ENCODE measurements around the gene PLSCR2. TPM values are rescaled to one million over a fixed set of nuclear protein-coding genes. Genes with fewer than 3 reads are reported as not detected.

PLSCR2 gene
- total RNA-seq, 1 experiment from 2014 or later, result 0.54 TPM

DNA sequence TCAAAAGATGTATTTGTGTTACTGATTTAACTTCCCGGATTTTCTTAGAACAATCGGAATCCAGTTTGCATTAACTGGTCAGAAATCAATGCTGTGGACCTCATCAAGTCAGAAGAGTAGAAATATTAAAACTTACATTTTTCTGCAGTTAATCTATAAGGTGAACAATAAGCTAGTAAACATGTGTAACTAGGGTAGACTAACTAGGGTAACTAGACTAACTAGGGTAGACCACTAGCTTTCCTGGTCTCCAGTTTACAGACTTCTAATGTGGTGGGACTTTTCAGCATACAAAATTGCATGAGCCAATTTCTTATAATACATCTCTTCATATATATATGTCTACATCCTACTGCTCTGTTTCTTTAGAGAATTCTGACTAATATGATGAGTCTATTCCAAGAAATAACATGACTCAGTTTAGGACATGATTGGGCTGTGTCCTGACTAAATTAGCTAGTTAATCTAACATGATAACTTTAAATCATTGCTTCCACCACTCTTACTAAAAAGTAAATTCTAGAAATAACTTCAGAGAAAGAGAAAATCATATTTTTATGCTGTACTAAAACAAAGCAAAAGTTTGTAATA, 5.3 kb downstream of the PLSCR2 start:
- no peak for TF ChIP-seq TCF7L2 (IDR thresholded peaks at IDR 0.05; ENCODE audit: low read depth, low read length)
- TF ChIP-seq POLR2AphosphoS5 (IDR thresholded peaks at IDR 0.05; ENCODE audit: low read depth, low read length), result no peak
- TF ChIP-seq SIN3A (IDR thresholded peaks at IDR 0.05; ENCODE audit: borderline replicate concordance, insufficient read depth, low read depth, low read length), result no peak
- TF ChIP-seq, protein P1, sequence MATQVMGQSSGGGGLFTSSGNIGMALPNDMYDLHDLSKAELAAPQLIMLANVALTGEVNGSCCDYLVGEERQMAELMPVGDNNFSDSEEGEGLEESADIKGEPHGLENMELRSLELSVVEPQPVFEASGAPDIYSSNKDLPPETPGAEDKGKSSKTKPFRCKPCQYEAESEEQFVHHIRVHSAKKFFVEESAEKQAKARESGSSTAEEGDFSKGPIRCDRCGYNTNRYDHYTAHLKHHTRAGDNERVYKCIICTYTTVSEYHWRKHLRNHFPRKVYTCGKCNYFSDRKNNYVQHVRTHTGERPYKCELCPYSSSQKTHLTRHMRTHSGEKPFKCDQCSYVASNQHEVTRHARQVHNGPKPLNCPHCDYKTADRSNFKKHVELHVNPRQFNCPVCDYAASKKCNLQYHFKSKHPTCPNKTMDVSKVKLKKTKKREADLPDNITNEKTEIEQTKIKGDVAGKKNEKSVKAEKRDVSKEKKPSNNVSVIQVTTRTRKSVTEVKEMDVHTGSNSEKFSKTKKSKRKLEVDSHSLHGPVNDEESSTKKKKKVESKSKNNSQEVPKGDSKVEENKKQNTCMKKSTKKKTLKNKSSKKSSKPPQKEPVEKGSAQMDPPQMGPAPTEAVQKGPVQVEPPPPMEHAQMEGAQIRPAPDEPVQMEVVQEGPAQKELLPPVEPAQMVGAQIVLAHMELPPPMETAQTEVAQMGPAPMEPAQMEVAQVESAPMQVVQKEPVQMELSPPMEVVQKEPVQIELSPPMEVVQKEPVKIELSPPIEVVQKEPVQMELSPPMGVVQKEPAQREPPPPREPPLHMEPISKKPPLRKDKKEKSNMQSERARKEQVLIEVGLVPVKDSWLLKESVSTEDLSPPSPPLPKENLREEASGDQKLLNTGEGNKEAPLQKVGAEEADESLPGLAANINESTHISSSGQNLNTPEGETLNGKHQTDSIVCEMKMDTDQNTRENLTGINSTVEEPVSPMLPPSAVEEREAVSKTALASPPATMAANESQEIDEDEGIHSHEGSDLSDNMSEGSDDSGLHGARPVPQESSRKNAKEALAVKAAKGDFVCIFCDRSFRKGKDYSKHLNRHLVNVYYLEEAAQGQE (IDR thresholded peaks at IDR 0.05; ENCODE audit: insufficient read depth in 1 of 2, low read depth in 2 of 2, low read length in 1 of 2), result no peak
- TF ChIP-seq, protein P2, sequence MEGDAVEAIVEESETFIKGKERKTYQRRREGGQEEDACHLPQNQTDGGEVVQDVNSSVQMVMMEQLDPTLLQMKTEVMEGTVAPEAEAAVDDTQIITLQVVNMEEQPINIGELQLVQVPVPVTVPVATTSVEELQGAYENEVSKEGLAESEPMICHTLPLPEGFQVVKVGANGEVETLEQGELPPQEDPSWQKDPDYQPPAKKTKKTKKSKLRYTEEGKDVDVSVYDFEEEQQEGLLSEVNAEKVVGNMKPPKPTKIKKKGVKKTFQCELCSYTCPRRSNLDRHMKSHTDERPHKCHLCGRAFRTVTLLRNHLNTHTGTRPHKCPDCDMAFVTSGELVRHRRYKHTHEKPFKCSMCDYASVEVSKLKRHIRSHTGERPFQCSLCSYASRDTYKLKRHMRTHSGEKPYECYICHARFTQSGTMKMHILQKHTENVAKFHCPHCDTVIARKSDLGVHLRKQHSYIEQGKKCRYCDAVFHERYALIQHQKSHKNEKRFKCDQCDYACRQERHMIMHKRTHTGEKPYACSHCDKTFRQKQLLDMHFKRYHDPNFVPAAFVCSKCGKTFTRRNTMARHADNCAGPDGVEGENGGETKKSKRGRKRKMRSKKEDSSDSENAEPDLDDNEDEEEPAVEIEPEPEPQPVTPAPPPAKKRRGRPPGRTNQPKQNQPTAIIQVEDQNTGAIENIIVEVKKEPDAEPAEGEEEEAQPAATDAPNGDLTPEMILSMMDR (IDR thresholded peaks at IDR 0.05), result no peak
- Histone ChIP-seq H3K27me3 (ENCODE audit: control insufficient read depth, insufficient read depth, low read length) (no peaks in the 10 kb centered on the region), H3K27ac (ENCODE audit: low read length) (peak overlapping the region; percentile 81; the same call in 1 of the 2 replicates), H3K9me3 (ENCODE audit: control insufficient read depth, insufficient read depth, low read depth, low read length) (no peaks in the 10 kb centered on the region), H3K36me3 (ENCODE audit: control insufficient read depth, insufficient read depth, low read length) (no peaks in the 10 kb centered on the region), H3K4me1 (ENCODE audit: control insufficient read depth, insufficient read depth, low read length) (peaks cover 36% of the 10 kb centered on the region), H3K4me3 (ENCODE audit: low read depth in 2 of 2, low read length in 2 of 2) (no peak overlapping the region)
- ChIA-PET POLR2A (no interaction called here), CTCF (no interaction called here)
- in situ Hi-C loops (cut with HindIII; ENCODE audit: low pct_unique_long_range_greater_than_20kb, low sequenced_read_pairs) (no loop called here), intact Hi-C loops (cut with micrococcal nuclease; ENCODE audit: unreplicated experiment) (no loop called here)
- no TSS peak for BruUV-seq (replicated peaks)
- DNase-seq (ENCODE audit: low read depth, low spot score) (no peak), ATAC-seq (no peak)

DNA sequence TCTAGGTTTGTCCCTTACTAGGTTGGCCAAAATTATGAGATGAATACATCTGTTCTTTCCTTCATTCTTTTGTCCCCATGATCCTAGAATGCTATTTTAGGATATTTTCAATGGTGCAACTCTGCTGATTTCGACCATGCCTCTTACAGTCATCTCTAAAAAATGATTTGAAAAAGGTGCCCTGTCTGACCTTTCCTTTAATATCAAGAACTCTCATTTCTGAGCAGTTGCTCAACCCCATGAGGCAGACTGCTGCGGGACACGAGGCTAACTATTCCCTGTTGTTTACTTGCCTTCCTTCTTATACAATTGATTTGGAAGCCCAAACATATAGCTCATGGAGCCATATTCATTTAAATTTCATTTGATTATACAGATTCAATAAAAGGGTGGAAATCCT, 14.6 kb downstream of the PLSCR2 start:
- Histone ChIP-seq H3K27me3 (ENCODE audit: control insufficient read depth, insufficient read depth, low read length) (no peaks in the 10 kb centered on the region), H3K4me1 (ENCODE audit: control insufficient read depth, insufficient read depth, low read length) (no peaks in the 10 kb centered on the region), H3K9me3 (ENCODE audit: control insufficient read depth, insufficient read depth, low read depth, low read length) (no peaks in the 10 kb centered on the region), H3K36me3 (ENCODE audit: control insufficient read depth, insufficient read depth, low read length) (no peaks in the 10 kb centered on the region), H3K4me3 (ENCODE audit: low read depth in 2 of 2, low read length in 2 of 2) (no peak overlapping the region), H3K27ac (ENCODE audit: low read length) (no peak overlapping the region)
- ChIA-PET CTCF (no interaction called here), POLR2A (no interaction called here)
- BruUV-seq (replicated peaks), result no TSS peak
- DNase-seq (ENCODE audit: low read depth, low spot score) (no peak), ATAC-seq (no peak)
- TF ChIP-seq, protein P2 (IDR thresholded peaks at IDR 0.05), result no peak
- no peak for TF ChIP-seq TCF7L2 (IDR thresholded peaks at IDR 0.05; ENCODE audit: low read depth, low read length)
- TF ChIP-seq, protein P1 (IDR thresholded peaks at IDR 0.05; ENCODE audit: insufficient read depth in 1 of 2, low read depth in 2 of 2, low read length in 1 of 2), result no peak
- no peak for TF ChIP-seq SIN3A (IDR thresholded peaks at IDR 0.05; ENCODE audit: borderline replicate concordance, insufficient read depth, low read depth, low read length)
- no peak for TF ChIP-seq POLR2AphosphoS5 (IDR thresholded peaks at IDR 0.05; ENCODE audit: low read depth, low read length)
- intact Hi-C loops (cut with micrococcal nuclease; ENCODE audit: unreplicated experiment) (no loop called here), in situ Hi-C loops (cut with HindIII; ENCODE audit: low pct_unique_long_range_greater_than_20kb, low sequenced_read_pairs) (no loop called here)
